Left colon (tissue), 2 donors: ENCODE results near the gene CRYBG2. TPM values are rescaled to one million over a fixed set of nuclear protein-coding genes. Genes with fewer than 3 reads are reported as not detected.
A peak's percentile ranks its signal among the peaks of the same experiment; 100 is the strongest.
"Not testable (repeated sequence)": the region's sequence is repeated elsewhere in the genome, so short reads cannot be mapped to it uniquely, and the experiment has no call there.

Experiments used
- ATAC-seq: fragments of 200-7000 bp; cut with Tn5 transposase; one replicate; pipeline ENCODE4 v1.9.1; 2020; ENCODE audit warnings: mild to moderate bottlenecking, moderate library complexity
- DNase-seq, 2 donors: peaks; one replicate each; pipeline ENCODE4 v3.0.0-alpha.2; 2020
- intact Hi-C, 2 donors: fragments of 100-400 bp; cut with DNase I in 1 of 2; cut with micrococcal nuclease in 1 of 2; formaldehyde crosslinking; loops; one replicate each; pipeline versions ENCODE4 v1.11.2 to v1.14.0; 2022; cut with DNase I, micrococcal nuclease
- long read RNA-seq: library from polyadenylated mRNA; unstranded; transcript quantifications from one replicate; pipeline ENCODE4 v2.0.0, GENCODE V29; 2021
- total RNA-seq, 2 donors: library from RNA; stranded (reverse); fragmentation: NEBNext Ultra II Directional; extraction: Animal tissue kit (Norgen Biotek cat#: 25700); gene quantifications; one replicate each; pipeline ENCODE4 v1.2.1, GENCODE V29; 2021
- donor health status: DM: no; HTN: no; CAD: no.
- donor health status: DM: yes; HTN: yes; CAD: no.

CRYBG2 gene
- total RNA-seq, result 10 to 100 TPM; 21.5 to 69.3 TPM
- long read RNA-seq, partial matches to known transcripts, result 15 of 19 reads
- long read RNA-seq, other reads (novel, unspliced or antisense), result 4 of 19 reads

DNA sequence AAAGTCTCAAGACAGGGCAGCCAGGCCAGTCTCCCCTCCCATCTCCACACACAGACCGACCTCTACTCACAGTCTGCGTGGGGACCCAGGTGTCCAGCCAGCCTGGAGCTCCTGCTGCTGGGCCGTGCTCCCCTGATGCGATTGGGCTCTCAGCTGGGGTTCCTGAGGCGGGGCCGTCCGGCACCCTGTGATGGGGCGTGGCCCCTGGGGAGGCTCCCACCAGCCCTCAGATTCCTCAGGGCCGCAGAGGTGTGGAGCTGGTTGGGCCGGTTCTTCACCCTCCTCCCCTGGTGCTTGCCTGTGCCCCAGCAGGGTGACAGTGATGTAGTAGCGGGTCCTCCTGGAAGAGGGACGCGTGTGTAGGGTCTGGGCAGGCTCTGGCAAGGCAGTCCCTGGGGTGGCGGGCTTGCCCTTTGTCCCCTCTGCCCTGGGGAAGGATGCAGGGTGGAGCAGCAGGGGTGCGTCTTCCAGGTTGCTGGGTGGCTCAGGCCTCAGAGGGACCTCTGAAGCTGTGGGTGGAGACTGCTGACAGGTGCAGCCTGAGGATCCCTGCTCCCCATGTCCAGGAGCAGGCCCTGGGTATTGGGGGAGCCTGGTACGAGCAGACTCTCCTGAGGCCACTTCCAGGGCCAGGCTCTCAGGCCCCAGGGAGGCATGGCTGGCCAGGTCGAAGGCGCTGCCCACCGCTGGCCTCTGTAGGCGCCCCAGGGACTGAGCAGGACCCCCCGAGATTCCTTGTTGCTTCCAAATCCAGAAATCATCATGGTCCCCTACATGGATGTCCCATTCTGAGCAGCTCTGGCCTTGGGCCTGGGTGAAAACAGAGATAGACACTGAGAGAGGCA, at the start of gene CRYBG2:
TSS of gene CRYBG2 (minus strand) at position 155 of the 845 bp plus-strand sequence. CDS start 7,473 bp downstream, outside the sequence.
- ATAC-seq (peak; percentile 57), DNase-seq (peak; percentile 80 to 82)
- intact Hi-C loops, result no loop called here

DNA sequence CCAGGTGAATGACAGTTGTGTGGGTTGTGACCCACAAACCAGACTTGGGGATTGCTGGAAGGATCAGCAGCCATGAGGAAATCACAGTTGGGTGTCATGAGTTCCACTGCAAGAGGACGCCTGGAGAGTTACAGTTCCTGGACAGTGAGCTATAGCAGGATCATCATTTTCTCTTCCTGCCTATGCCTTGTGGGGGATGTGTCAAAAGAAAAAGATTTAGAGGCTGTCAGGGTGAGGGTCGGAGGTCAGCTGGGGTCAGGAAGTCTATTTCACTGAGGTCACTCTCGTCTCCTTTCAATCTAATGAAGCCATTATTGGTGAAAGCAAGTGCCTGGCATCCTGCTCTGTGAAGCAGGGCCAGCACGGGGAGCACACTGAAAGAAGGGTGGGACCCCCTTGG, 49.7 kb upstream of the CRYBG2 start:
- intact Hi-C loops, result no loop called here
- no peak for DNase-seq
- ATAC-seq, result no peak

DNA sequence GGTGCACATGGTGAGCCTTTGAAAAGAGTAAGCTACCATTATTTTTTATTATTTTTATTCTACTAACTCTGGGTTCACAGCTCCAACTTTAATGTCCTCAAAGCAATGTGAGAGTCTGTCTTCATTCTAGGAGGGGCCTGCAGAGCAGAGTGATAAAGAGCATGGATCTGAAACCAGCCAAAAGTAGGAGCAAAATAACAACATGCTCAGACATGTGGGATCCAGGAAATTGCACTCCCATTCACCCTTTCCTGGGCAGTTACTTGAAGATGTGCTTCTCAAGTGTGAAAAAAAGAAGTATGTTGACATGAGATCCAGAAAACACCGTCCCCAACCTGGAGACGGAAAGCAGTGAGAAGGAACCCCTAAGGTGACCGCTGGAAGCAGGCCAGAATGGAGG, 48.0 kb upstream of the CRYBG2 start:
- no peak for ATAC-seq
- intact Hi-C loops, result no loop called here
- no peak for DNase-seq

- DNase-seq (no peak), ATAC-seq (no peak)
- intact Hi-C loops, result no loop called here
These were observed 45.1 kb upstream of the CRYBG2 start for GRCh38 chr1:26399034-26399433.

DNA sequence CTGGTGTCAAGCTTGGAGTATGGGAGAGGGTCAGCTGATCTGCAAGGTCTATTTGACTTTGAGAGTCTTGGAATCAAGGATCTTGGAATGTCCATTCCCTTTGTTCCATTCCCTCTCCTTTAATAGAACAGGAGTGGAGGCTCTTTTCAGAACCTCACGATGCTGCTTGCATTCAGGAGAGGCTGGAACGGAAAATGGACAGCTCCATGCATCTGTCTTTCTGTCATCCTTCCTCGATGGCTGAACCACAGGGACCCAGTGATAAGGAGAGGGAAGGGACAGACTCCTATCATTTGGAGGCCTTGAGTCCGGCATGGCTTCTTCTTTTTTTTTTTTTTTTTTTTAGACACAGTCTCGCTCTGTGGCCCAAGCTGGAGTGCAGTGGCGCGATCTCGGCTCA, 41.8 kb upstream of the CRYBG2 start:
- no peak for ATAC-seq
- intact Hi-C loops, result no loop called here
- DNase-seq, result no peak

DNA sequence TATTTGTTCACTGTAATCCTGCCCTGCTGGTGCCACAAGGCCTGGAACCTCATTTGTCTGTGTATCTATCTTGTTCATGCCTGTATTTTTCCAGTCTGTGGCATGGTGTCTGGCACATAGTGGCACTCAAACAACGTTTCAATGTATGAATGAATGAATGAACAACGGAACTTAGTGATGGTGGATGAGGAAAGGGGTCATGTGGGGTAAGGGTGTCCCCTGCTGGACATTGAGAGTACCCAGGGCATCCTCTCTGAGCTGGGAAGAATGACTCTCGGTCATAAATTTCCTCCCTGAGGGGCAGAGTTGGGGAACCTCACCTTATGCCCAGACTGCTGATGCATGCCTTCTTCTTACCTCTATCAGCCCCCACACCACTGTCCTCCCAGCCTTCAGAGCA, 37.5 kb upstream of the CRYBG2 start:
- no peak for DNase-seq
- intact Hi-C loops, result no loop called here
- ATAC-seq, result peak; percentile 44

DNA sequence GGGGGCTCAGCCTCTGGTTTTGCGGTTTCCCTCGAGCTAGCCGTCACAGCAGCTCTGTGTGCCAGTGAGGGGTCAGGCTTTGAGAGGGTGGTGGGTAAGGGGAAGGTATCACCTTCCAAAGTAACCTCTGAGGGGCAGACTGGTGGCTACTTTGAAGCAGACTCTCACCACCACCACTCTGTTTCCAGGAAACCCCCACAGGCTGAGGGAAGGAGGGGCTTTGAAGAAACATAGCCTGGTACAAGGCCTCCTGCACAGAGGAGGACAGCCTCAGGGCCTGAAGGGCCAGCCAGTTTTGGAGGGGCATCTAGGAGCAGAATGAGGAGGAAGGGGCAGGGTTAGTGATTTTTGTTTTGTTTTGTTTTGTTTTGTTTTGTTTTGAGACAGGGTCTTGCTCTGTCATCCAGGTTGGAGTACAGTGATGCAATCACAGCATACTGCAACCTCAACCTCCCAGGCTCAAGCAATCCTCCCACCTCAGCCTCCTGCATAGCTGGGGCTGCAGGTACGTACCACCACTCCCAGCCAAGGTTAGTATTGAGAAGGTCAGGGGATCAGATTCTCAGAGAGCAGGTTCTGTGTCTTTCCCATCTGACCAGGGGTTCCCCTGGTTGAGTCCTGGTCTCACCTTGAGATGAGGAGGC, 35.8 kb upstream of the CRYBG2 start:
- intact Hi-C loops, result loop anchor here in 1 of 2 donors (5.0 kb wide), 1 partner anchor 327 kb away; no protein-coding TSS in a partner anchor
- DNase-seq (no peak), ATAC-seq (no peak)

GRCh38 chr1:26388791-26389445, 35.0 kb upstream of the CRYBG2 start:
- intact Hi-C loops, result loop anchor here in 1 of 2 donors (5.0 kb wide), 1 partner anchor 327 kb away; no protein-coding TSS in a partner anchor
- DNase-seq, result no peak
- ATAC-seq, result no peak

GRCh38 chr1:26387447-26387846, 33.5 kb upstream of the CRYBG2 start:
- DNase-seq, result no peak
- intact Hi-C loops, result loop anchor here in 1 of 2 donors (5.0 kb wide), 1 partner anchor 325 kb away; no protein-coding TSS in a partner anchor
- peak; percentile 84 for ATAC-seq

DNA sequence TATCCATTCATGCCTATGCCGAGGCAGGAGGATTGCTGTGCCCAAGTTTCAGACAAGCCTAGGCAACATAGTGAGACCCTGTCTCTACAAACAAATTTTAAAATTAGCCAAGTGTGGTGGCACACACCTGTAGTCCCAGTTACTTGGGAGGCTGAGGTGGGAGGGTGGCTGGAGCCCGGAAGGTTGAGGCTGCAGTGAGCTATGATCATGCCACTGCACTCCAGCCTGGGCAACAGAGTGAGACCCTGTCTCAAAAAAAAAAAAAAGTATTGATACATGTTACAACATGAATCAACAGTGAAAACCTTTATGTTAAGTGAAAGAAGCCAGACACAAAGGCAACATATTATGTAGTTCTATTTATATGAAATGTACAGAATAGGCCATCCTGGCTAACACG, 31.1 kb upstream of the CRYBG2 start:
- not testable (repeated sequence) for DNase-seq, ATAC-seq
- intact Hi-C loops, result loop anchor here in 1 of 2 donors (5.0 kb wide), 1 partner anchor 323 kb away; no protein-coding TSS in a partner anchor

- intact Hi-C loops, result no loop called here
- no peak for ATAC-seq
These were observed 30.1 kb upstream of the CRYBG2 start for GRCh38 chr1:26384076-26384475.

GRCh38 chr1:26378879-26379251, 24.9 kb upstream of the CRYBG2 start:
- no peak for DNase-seq
- no peak for ATAC-seq
- intact Hi-C loops, result no loop called here

More at GRCh38 chr1:26384076-26384475, 30.1 kb upstream of the CRYBG2 start:
- DNase-seq, result no peak

DNA sequence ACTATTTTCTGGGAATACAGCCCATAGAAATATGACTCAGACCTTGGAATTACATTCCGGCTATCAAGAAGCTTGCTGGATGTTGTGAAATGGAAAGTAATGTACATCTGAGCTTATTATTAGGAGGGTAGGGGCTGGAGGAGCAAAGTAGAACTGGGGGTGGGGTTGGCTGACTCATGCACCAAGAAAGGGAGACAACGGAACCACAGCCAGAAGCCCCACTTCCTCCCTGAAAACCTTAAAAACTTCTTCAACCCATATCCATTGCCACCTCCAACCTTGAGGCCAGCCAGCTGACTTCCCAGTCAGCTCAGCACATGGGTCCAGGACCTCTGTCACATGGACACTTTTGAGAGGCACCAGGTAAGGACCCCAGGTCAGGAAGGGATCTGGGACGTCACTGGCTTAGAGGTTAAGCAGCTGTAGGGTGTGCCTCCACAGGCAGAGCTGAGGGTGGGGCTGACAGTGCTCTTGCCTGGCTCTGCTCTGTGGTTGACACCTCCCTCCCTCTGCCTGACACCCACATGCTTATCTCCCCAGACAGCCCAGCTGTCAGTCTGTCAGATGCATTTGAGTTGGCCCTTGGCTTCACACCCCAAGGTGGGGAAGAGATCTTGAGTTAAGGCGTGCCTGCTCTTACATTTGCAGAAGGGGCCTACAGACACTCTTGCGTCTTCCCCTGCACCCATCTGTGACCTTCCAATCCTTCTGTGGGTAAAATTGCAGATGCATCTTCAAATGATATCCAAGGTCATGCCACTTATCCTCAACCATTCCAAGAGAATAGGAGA, 24.4 kb upstream of the CRYBG2 start:
- ATAC-seq, result peak; percentile 97
- intact Hi-C loops, result no loop called here
- DNase-seq, result peak in 1 of 2 donors; percentile 43

- intact Hi-C loops, result no loop called here
- DNase-seq (no peak), ATAC-seq (no peak)
These were observed 22.1 kb upstream of the CRYBG2 start for GRCh38 chr1:26376050-26376449.

DNA sequence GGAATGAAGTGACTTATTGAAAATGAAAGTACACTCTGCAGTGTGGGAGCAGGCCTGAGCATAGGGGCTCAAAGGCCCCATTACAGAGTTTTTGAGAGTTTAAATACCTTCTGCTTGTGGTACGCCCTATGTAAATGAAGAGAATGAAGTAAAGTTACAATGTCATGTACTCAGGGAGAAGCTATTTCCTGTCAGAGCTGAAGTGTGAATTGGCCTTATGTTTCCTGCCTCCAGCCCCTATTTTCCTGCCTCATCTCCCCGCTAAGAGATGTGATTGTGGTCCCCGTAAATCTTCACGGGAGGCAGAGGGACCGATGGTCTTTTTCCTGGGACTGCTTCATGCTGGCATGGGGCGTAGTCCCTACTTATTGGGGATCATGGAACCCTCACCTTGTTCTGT, 21.2 kb upstream of the CRYBG2 start:
- intact Hi-C loops, result no loop called here
- no peak for ATAC-seq
- no peak for DNase-seq

GRCh38 chr1:26374361-26374760, 20.4 kb upstream of the CRYBG2 start:
- DNase-seq, intact Hi-C loops, ATAC-seq: not testable (repeated sequence)

- no peak for ATAC-seq
- intact Hi-C loops, result no loop called here
These were observed 19.9 kb upstream of the CRYBG2 start for GRCh38 chr1:26373789-26374188.

DNA sequence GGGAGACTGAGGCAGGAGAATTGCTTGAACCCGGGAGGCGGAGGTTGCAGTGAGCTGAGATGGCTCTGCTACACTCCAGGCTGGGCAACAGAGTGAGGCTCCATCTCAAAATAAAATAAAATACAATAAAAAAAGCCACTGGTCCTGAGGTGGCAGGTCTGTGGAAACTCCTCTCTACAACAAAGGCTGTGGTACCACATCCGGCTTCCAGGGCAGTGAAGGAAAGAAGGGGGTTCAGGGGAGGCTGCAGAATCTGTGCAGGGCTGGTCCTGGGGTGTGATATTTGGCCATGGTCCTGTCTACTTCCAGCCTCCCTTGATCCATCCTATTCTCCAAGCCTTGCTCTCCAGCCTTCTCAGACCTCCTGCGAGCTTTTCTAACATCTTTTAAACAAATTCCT, 19.4 kb upstream of the CRYBG2 start:
- intact Hi-C loops, result no loop called here
- ATAC-seq, result no peak
- no peak for DNase-seq

More at GRCh38 chr1:26373789-26374188, 19.9 kb upstream of the CRYBG2 start:
- DNase-seq, result no peak
